RPMI8226 (cell line): ENCODE results near the gene IMMP2L.
"Not testable (repeated sequence)": the region's sequence is repeated elsewhere in the genome, so short reads cannot be mapped to it uniquely, and the experiment has no call there.

Experiments used
- DNase-seq: peaks from one replicate; pipeline ENCODE4 v3.0.0-alpha.2; 2015

IMMP2L gene

DNA sequence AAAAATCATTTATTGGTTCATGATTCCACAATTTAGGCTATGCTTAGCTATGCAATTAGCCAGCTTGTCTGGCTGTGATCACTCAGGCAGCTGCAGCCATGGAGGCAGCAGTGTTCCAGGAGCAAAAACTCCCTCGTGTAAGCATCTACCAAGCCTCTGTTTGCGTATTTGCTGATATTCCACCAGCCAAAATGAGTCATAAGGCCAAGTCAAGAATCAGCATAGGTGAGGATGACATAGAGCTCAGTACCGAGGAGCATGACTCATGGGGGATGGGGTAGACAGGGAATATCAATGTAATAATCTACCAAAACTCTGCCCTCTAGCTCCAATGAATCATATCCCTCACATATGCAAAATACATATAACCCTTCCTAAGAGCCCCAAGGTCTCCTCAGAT is 63.3 kb downstream of the IMMP2L start:
- no peak for DNase-seq

DNA sequence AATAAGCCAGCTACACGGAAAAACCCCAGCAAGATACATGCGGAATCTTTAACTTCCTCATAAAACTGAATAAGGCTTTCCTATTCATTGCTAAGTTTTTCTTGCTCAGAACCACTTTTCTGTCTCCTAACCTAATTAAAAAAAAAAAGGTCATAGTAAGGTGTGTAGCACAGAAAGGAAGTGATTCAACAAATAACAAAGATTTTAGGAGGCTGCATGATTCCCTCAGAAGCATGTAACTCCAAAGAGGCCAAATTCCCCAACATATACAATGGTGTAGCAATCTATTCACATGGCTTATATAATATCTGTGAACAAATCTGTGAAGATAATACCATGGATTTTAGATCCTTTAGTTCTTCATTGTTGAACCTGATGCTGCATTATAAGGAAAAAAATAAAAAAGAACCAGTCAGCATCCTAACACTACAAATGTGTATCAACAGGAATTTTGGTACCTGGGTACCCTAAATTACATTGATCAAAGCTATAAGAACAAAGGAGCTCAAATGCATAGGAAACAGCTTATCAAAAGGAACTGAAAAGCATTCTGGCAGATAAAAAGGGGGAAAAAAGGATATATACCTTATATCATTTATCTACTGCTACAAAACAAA is 63.8 kb downstream of the IMMP2L start:
- DNase-seq = no peak

DNA sequence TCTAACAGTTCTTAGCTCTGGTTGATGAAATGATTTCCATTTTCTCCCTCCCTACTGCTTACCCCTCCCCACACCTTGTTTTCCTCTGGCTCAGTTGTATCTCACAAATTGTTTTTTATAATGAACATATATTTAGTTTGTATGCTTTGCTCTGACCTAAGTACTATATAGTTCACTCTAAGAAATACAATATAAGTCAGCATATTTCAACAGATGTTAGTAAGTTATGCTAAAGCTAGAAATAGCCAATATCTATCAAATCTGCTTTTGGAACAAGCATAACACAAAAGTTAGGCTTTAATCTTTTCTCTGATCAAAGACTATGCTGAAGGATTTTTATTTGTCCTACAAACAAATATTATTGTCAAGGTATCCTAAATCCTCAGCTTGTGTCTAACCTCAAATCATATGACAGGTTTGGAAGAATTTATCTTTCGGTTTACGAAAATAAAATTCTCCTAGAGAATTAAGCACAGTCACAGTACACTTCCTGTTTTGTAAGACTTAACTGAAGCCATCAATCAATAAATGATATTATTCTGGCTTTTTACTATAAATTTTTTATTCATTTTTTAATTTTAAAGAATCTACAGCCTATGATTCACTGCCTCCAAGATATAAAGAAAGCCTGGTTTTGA is 67.0 kb downstream of the IMMP2L start:
- no peak for DNase-seq

DNA sequence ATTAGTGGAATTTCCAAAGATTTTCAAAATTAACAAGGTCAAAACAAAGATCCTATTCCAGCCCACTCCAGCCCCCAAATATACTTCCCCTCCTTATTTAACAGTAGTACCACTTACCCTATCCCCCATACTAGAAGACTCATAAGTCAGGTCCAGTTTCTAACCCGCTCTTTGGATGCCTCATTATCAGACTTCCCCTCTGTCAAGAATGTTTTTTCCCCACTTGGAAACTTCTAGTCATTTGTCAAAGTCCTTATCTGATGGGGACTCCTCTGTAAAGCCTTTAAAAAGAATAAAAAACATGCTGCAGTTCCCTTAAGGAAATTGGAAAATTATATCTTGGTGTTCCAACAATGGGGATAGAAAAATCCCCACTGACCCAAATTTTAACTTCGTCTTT is 70.1 kb downstream of the IMMP2L start:
- no peak for DNase-seq

DNA sequence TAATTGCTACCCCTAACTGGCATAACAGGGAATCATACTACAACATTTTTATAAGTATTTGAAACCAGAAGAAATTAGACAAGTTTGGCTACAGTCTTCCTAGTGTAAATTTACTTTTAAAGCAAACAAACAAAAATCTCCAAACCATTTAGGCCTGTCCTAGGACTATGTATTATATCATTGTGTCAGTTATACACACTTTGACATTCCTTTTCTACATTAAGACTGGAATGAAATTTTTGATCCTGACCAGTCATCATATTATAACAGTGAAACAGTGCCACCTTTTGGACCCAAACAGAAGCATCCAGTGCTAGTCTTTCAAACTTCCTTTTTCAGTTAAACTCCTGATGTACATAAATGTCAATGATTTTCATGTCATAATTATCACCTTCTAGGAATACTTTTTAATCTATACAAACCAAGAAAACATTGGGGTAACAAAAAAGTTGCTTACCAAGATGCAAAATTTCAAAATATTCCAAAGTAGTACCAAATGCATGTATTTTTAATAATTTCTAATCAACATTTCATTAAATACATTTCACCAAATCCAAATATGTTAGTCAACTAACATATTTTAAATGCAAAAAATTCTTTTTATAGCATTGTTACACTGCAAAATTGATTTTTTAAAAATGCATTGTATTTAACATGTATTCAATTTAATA is 75.7 kb downstream of the IMMP2L start:
- peak; percentile 46 for DNase-seq

DNA sequence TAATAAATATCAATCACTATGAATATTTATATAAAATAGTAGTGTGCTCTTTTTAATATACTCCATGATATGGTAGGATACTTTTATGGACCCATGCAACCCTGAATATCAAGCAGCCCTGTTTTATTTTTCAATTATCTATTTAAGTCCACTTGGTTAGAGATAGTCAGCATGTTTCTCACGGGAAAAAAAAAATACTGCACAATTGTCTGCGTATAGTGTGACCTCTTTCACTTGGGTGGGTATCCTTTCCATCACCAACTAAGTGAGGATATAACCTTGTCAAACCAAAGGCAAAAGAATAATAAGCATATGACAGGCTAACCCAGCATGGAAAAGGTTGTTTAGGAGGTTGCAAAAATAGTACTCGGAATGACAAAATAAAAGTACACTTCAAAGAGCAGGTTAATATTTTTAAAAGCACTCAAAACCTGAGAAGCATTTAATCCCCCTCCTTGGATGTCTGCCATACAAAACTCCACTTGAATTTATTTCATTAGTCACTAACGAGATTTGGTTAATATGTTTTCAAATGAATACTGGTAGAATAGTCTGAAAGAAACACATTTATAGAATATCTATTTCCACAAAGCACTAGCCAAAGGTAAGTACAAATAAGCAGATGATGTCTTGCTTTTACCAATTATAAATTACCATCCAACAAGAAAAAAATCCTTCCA is 76.5 kb downstream of the IMMP2L start:
- no peak for DNase-seq

DNA sequence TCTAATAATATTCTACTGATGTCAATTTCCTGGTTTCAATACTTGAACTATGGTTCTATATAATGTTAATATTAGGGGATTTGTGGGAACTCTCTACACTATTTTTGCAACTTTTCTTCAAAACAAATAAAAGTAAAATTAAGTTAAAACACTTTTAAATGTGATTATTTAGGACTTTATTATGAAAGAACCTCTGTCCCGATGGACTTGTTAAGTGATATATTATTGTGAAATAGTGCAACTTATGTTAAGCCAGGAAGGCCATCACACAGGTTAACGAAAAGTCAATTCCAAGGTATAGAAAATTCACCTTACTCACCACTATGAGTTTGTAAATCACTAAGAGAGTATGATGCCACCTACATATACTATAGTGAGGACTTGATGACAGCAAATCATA is 79.2 kb downstream of the IMMP2L start:
- no peak for DNase-seq

DNA sequence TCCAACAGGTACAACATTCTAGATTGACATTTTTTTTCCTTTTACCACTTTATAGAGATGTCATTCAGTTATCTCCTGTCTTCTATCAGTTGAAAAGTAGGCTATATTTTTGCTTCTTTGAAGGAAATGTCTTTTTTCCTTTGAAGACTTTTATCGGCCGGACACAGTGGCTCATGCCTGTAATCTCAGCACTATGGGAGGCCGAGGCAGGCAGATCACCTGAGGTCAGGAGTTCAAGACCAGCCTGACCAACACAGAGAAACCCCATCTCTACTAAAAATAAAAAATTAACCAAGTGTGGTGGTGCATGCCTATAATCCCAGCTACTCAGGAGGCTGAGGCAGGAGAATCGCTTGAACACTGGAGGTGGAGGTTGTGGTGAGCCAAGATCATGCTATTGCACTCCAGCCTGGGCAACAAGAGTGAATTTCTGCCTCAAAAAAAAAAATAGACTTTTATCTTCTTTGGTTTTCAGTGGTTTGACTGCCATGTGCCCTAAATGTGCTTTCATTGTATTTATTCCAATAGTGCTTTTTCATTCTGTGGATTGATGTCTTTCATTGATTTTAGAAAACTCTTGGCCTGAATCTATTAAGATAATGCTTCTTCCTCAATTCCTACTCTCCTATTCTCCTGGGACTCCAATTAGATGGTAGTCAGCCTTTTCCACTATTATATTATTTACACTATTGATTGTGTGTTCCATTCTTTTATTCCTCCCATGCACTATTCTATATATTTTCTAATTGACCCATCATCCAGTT is 84.6 kb downstream of the IMMP2L start:
- no peak for DNase-seq

DNA sequence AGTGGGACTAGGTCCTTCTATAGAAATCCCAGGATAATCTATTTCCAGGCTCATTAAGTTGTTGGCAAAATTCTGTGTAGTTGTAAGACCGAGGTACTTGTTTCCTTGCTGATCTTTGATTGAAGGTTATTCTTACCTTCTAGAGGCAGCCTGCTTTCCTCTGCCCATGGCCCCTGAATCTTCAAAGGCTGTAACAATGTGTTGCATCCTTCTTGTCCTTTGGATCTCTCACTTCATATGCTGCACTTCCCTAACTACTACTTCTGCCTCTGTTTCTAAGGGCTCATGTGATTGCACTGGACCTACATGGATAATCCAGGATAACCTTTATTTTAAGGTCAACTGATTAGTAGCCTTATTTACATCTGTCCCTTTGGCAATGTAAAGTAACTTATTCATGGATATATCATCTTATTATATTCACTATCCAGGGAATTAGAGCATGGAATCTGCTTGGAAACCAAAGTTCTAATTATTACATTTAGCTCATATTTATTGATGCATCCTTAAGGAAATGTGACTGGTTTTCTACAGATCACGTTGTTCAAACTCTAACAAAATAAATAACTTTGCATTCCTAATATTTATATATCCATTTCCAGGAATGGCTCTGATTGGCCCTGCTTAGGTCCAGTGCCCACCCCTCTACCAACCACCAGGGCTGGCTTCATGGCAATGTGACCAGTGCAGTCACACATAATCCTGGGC is 85.6 kb downstream of the IMMP2L start:
- no peak for DNase-seq

DNA sequence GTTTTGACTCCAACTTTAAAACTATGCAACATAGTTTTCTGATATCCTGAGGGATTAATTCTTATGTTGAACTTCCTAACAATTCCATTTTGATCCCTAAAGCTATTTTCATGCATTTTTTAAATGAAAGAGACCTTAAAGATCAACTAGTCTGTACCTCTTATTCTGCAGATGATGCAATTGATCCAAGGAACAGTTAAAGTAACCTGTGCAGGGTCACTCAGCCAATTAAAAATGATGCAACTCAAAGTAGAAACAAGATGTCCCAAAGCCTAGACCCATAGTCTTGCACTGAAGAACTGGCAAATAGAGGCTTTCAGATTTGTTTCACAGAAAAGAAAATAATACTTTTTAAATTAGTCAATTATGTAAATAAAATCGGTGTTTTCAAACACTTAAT is 86.3 kb downstream of the IMMP2L start:
- DNase-seq = no peak

DNA sequence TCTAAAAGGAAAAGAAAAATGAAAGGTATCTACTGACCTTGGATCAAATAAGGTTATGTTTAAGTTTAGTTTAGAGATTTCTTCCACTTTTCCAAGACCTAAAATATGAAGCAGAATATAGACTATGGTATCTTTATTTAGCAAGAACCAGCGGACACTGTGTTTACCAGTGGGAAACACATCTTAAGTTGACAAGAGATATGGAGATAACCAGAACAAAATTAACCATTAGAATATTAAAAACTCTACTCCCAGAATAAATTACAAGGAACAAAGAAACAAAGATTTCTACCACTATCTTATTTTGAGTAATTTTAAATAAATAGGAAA is 86.9 kb downstream of the IMMP2L start:
- DNase-seq = no peak

DNA sequence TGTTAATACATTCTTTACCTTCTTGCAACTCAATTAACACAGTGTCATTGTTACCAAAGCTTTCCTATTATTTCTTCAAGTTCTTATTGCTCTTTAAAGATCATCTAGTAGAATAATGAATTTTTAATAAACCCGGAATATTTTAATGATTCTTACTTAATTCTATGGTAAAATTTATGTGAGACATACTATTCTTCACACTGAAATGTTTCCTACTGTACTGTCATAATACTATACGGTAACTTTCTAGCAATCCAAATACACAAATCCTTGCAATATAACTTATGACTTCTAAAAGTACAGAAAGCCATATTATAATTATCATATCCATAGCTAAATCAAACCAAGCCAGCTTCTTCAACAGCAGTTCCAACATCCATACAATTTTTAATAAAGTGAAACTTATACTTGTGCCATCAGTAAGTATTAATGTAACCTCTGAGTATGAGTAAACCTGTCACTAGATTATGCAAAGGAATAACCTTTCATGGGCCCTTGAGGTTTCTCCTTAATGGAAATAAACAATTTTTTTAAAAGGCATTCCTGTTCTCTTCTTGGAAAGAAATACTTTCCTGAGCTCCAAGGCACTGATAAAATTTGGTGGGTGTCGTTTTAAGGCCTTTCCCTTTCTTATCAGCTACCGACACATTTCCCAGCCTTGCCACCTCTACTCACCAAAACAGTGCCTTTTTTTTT is 87.4 kb downstream of the IMMP2L start:
- no peak for DNase-seq

DNA sequence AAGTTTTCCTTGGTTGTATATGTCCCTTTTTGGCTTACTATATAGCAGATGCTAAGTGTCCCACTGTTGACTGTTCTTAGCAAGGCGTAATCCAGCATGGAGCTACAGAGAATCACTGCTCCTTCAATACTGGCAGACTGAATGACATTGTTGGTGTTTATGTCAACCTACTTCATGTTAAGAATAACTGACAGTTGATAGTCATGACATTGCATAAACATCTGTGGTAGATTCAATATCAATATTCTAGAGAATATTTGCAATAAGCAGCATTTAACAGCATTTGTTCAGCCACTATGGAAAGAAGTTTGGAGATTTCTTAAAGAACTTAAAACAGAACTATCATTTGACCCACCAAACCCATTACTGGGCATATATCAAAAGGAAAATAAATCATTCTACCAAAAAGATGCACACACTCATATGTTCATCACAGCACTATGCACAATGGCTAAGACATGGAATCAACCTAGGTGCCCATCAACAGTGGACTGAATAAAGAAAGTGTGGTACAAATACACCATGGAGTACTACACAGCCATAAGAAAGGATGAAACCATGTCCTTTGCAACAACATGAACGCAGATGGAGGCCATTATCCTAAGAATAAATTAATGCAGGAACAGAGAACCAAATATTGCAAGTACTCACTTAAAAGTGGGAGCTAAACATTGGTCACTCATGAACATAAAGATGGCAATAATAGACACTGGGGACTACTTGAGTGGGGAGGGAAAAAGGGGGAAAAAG is 88.7 kb downstream of the IMMP2L start:
- no peak for DNase-seq

DNA sequence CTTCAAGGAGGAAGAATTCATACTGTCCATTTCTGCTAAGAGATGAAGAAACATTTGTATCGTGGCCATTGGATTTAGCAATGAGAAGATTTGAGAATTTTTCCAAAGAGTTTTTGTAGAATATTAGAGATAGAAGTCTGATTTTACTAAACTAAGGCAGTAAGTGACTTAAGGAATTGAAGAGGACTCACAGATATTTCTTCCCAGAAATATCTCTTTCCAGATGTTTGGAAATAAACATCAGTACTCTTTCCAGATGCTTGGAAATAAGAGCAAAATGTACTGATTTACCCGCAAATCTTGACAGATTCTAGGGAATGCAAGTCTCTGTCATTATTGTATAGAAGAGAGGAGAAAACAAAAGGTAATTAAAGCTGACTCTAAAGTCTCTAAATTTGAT is 91.3 kb downstream of the IMMP2L start:
- no peak for DNase-seq

DNA sequence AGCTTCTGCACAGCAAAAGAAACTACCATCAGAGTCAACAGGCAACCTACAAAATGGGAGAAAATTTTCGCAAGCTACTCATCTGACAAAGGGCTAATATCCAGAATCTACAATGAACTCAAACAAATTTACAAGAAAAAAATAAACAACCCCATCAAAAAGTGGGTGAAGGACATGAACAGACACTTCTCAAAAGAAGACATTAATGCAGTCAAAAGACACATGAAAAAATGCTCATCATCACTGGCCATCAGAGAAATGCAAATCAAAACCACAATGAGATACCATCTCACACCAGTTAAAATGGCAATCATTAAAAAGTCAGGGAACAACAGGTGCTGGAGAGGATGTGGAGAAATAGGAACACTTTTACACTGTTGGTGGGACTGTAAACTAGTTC is 92.4 kb downstream of the IMMP2L start:
- DNase-seq = not testable (repeated sequence)

DNA sequence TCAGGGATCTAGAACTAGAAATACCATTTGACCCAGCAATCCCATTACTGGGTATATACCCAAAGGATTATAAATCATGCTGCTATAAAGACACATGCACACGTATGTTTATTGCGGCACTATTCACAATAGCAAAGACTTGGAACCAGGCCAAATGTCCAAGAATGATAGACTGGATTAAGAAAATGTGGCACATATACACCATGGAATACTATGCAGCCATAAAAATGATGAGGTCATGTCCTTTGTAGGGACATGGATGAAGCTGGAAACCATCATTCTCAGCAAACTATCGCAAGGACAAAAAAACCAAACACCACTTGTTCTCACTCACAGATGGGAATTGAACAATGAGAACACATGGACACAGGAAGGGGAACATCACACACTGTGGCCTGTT is 96.5 kb downstream of the IMMP2L start:
- not testable (repeated sequence) for DNase-seq

DNA sequence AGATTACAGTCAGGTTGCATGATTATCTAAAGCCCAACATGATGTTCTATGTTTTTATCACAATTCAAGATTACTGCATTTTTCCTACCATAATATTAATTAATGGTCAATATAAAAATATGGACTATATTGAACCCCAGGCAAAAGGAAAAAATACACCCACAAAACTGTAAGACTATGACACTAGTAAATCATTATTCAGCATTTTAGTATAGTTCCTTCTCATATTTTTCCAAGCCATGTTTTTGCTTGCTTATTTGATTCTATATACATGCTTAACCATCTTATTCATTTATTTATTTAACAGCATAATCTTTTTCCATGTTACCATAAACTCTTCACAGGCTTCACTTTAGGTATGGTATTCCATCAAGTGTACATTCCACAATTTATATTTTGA is 101.6 kb downstream of the IMMP2L start:
- no peak for DNase-seq

DNA sequence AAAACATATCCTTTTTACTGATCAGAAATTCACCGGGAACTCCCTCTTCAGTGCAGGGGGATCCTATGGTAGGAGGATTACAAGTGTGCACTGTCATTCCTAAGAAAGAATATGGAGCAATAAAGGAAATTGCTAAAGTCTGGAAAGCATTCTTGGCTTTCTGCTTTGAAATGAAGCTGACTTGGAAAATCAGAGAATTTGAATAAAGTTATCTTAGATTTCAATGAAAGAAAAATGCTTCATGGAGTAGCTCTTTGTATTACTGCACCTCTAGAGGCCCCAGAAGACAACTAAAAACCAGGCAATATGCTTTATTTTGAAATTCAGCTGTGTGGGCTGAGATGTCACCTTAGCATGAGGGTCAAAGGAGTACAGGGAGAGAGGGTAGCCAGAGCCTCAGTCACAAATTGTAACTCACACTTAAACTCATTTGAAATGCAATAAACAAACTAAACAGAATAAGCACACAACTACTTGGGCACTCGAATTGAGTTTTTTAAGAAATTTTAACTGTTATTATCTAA is 102.5 kb downstream of the IMMP2L start:
- DNase-seq = no peak

DNA sequence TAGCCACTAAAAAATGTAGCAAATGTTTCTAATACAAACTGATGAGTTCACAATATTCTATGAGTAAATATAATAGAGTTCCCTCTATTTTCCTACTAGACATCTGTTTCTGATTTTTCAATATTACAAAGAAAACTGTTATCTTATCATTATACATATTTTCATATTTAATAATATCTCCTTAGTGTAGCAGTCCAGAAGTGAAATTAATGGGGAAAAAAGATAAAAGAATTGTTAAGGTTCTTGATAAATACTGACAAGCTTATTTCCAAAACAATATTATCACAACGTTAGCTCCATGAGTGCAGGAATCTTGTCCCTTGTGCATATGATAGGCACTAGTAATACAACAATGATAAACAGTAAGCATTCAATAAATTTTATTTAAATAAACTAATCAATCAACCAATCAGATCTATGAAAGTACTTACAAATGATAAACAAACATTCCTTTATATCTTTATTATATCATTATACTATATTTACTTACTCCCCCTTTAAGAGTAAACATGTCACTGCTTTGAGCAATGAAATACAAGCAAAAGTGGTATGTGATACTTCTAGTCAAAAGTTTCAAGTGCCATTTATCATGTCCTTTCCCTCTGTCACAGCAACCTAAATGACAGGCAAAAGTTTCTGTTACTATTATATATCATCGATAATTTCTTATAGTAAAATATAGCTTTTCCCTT is 103.1 kb downstream of the IMMP2L start:
- DNase-seq = no peak

DNA sequence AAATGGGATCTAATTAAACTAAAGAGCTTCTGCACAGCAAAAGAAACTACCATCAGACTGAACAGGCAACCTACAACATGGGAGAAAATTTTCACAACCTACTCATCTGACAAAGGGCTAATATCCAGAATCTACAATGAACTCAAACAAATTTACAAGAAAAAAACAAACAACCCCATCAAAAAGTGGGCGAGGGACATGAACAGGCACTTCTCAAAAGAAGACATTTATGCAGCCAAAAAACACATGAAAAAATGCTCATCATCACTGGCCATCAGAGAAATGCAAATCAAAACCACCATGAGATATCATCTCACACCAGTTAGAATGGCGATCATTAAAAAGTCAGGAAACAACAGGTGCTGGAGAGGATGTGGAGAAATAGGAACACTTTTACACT is 111.6 kb downstream of the IMMP2L start:
- not testable (repeated sequence) for DNase-seq
